IPS-18a (cell line): ENCODE data around the gene YIPF3.
"Not testable (repeated sequence)": the region's sequence is repeated elsewhere in the genome, so short reads cannot be mapped to it uniquely, and the experiment has no call there.

Source experiments
- H3K27ac ChIP-seq: one replicate; pipeline ENCODE4 v1.5.1; 2013; ENCODE audit warnings: low read length
- H3K27me3 ChIP-seq: one replicate; pipeline ENCODE4 v1.6.1; 2013; ENCODE audit warnings: mild to moderate bottlenecking, low read length; ENCODE audit not compliant: control insufficient read depth, insufficient read depth
- H3K36me3 ChIP-seq: one replicate; pipeline ENCODE4 v1.6.1; 2013; ENCODE audit warnings: low read depth, low read length; ENCODE audit not compliant: control insufficient read depth
- H3K4me1 ChIP-seq: one replicate; pipeline ENCODE4 v1.6.1; 2013; ENCODE audit warnings: low read depth, low read length; ENCODE audit not compliant: control insufficient read depth
- H3K4me3 ChIP-seq: one replicate; pipeline ENCODE4 v1.5.1; 2013; ENCODE audit warnings: low read length
- H3K9ac ChIP-seq: one replicate; pipeline ENCODE4 v1.6.1; 2013; ENCODE audit warnings: mild to moderate bottlenecking, low read length, moderate library complexity
- H3K9me3 ChIP-seq: one replicate; pipeline ENCODE4 v1.6.1; 2013; ENCODE audit warnings: low read depth, low read length; ENCODE audit not compliant: control insufficient read depth

YIPF3 gene

GRCh38 chr6:43516697-43517504 is at the start of gene YIPF3, which contains the start of gene POLR1C:
TSS of gene YIPF3 (minus strand) at chr6:43516926. CDS start at chr6:43516807, 119 bp downstream.
TSS of gene POLR1C (plus strand) at chr6:43517089. CDS start at chr6:43517110, 21 bp downstream.
- peak within 1 kb of the TSS; percentile 100 for H3K9ac ChIP-seq
- peaks cover 59% of the 10 kb centered on the region for H3K36me3 ChIP-seq

GRCh38 chr6:43559328-43559727 is 42.6 kb upstream of the YIPF3 start:
- H3K36me3 ChIP-seq, result peaks cover 96% of the 10 kb centered on the region

More at GRCh38 chr6:43516697-43517504, at the start of gene YIPF3, which contains the start of gene POLR1C:
- Histone ChIP-seq H3K27me3 (no peaks in the 10 kb centered on the region), H3K27ac (peak within 1 kb of the TSS; percentile 98), H3K4me1 (peaks cover 5% of the 10 kb centered on the region), H3K9me3 (no peaks in the 10 kb centered on the region), H3K4me3 (peak within 1 kb of the TSS; percentile 100)

DNA sequence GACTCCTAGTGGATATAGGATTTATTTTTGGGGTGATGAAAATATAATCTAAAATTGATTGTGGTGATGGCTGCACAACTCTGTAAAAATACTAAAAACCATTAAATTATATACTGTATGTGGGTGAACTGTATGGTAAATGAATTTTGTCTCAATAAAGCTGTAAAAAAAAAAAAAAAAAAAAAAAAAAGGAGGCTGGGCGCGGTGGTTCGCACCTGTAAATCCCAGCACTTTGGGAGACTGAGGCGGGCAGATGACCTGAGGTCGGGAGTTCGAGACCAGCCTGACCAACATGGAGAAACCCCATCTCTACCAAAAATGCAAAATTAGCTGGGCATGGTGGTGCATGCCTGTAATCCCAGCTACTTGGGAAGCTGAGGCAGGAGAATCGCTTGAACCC is 40.9 kb upstream of the YIPF3 start:
- not testable (repeated sequence) for H3K27me3 ChIP-seq, H3K4me1 ChIP-seq, H3K9ac ChIP-seq, H3K27ac ChIP-seq, H3K4me3 ChIP-seq, H3K9me3 ChIP-seq
- peaks cover 95% of the 10 kb centered on the region for H3K36me3 ChIP-seq

More at GRCh38 chr6:43559328-43559727, 42.6 kb upstream of the YIPF3 start:
- H3K9me3 ChIP-seq, result no peaks in the 10 kb centered on the region
- H3K9ac ChIP-seq, result no peak overlapping the region
- H3K27me3 ChIP-seq, result no peaks in the 10 kb centered on the region
- no peaks in the 10 kb centered on the region for H3K4me1 ChIP-seq
- no peak overlapping the region for H3K4me3 ChIP-seq
- no peak overlapping the region for H3K27ac ChIP-seq

DNA sequence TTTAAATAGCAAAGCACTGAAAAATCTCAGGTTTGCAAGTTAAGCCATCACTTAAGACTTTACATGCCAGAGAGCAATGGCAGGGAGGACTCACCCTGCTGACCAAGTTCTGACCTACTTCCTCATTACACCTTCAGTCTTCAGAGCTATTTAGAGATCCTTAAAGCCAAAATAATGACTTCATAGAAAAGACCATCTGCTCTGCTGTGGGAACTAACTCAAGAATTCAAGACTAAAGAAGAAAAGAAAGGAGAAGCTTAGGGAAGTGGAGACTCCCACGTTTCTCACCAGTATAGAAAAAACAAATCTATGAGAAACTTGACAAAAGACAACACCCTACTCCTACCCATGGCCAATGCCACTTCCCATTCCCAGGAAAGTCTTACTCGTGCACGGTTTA is 30.5 kb upstream of the YIPF3 start:
- Histone ChIP-seq H3K36me3 (peaks cover 92% of the 10 kb centered on the region), H3K27ac (no peak overlapping the region), H3K9me3 (no peaks in the 10 kb centered on the region), H3K4me1 (no peaks in the 10 kb centered on the region), H3K27me3 (no peaks in the 10 kb centered on the region), H3K9ac (no peak overlapping the region), H3K4me3 (no peak overlapping the region)

DNA sequence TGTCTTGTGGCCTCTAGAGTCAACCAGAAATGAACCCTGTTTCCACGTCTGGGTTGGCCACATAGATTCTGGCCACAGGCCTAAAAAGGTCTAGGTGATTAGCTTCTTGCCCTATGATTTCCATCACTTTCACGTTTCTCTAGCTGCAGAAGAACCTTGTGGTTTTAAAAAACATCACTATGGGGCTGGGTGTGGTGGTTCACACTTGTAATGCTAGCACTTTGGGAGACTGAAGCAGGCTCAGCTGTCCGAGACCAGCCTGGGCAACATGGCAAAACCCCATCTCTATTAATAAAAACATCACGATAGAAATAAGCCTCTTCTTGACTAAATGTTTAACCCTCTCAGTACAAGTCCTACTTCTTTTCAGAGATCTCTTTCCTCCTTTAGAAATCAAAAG is 27.7 kb upstream of the YIPF3 start:
- H3K27me3 ChIP-seq, result no peaks in the 10 kb centered on the region
- peaks cover 78% of the 10 kb centered on the region for H3K36me3 ChIP-seq
- no peaks in the 10 kb centered on the region for H3K4me1 ChIP-seq
- H3K9me3 ChIP-seq, result no peaks in the 10 kb centered on the region
- H3K9ac ChIP-seq, result no peak overlapping the region
- H3K27ac ChIP-seq, result no peak overlapping the region
- H3K4me3 ChIP-seq, result no peak overlapping the region

- no peak overlapping the region for H3K27ac ChIP-seq
- H3K27me3 ChIP-seq, result no peaks in the 10 kb centered on the region
- no peak overlapping the region for H3K4me3 ChIP-seq
- H3K36me3 ChIP-seq, result peaks cover 69% of the 10 kb centered on the region
- H3K9me3 ChIP-seq, result no peaks in the 10 kb centered on the region
- no peaks in the 10 kb centered on the region for H3K4me1 ChIP-seq
- H3K9ac ChIP-seq, result no peak overlapping the region
Measured at GRCh38 chr6:43541774-43542471, 25.2 kb upstream of the YIPF3 start.

DNA sequence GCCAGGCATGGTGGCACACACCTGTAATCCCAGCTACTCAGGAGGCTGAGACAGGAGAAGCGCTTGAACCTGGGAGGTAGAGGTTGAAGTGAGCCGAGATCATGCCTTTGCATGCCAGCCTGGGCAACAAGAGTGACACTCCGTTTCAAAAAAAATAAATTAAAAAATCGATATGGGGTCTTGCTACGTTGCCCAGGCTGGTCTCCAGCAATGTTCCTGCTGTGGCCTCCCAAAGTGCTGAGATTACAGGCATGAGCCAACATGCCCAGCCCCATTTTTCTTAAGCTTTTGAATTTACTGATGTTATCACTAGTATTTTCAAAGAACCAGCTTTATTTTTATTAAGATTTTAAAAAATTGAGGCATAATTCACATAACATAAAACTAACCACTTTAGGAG is 23.8 kb upstream of the YIPF3 start:
- no peaks in the 10 kb centered on the region for H3K4me1 ChIP-seq
- no peaks in the 10 kb centered on the region for H3K9me3 ChIP-seq
- H3K4me3 ChIP-seq, result no peak overlapping the region
- no peak overlapping the region for H3K27ac ChIP-seq
- H3K36me3 ChIP-seq, result peaks cover 58% of the 10 kb centered on the region
- H3K9ac ChIP-seq, result no peak overlapping the region
- no peaks in the 10 kb centered on the region for H3K27me3 ChIP-seq

DNA sequence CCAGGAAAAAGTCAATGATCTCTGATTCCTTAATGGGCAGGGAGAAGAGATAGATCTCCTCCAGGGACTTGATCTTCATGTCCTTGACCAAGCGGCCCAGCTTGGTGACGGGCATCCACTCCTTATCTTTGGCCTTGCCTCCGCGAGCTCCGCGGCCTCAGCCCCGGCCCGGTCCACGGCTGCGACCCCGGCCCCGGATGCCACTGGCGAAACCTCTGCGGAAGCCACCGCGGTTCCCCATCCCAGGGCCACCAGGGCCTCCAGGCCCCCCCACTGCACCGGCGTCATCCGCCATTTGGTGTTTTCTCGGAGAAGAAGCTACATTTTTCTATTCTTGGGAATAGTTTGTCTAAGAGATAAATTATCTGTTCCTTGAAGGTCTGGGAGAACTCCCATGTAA is 22.7 kb upstream of the YIPF3 start:
- H3K27me3 ChIP-seq, H3K9me3 ChIP-seq, H3K4me1 ChIP-seq, H3K4me3 ChIP-seq, H3K27ac ChIP-seq, H3K9ac ChIP-seq: not testable (repeated sequence)
- H3K36me3 ChIP-seq, result peaks cover 50% of the 10 kb centered on the region

GRCh38 chr6:43538986-43539385 is 22.3 kb upstream of the YIPF3 start:
- H3K27me3 ChIP-seq, H3K4me1 ChIP-seq, H3K27ac ChIP-seq, H3K4me3 ChIP-seq, H3K9me3 ChIP-seq, H3K9ac ChIP-seq: not testable (repeated sequence)
- H3K36me3 ChIP-seq, result peaks cover 50% of the 10 kb centered on the region

- H3K4me1 ChIP-seq, result no peaks in the 10 kb centered on the region
- H3K9me3 ChIP-seq, result no peaks in the 10 kb centered on the region
- no peak overlapping the region for H3K9ac ChIP-seq
- no peak overlapping the region for H3K4me3 ChIP-seq
- H3K36me3 ChIP-seq, result peaks cover 70% of the 10 kb centered on the region
- no peak overlapping the region for H3K27ac ChIP-seq
- H3K27me3 ChIP-seq, result no peaks in the 10 kb centered on the region
Measured at GRCh38 chr6:43532201-43532600, 15.5 kb upstream of the YIPF3 start.

DNA sequence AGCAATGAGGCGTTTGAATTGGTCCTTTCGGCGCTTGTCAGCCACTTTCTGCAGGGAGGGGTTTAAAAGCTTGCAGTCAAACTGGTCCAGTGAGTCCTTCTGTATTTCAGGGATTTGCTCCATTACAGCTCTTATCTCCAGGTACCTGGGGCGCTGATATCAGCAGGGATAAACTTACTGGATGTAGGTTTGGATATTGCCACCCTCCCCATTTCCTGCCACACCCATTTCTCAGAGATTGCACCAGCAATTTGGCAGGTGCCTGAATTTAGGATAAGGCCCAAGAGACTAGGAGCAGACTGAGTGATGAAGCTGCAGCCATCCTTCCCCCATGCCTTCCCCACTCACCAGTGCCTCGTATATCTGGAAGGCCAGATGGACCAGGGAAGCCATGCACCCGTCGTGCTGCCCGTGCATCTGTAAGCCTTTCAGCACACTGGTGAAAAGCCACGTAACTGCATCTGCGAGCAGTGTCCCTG is 7.8 kb upstream of the YIPF3 start:
- no peaks in the 10 kb centered on the region for H3K4me1 ChIP-seq
- H3K27ac ChIP-seq, result no peak overlapping the region
- H3K4me3 ChIP-seq, result no peak overlapping the region
- H3K9me3 ChIP-seq, result no peaks in the 10 kb centered on the region
- H3K9ac ChIP-seq, result no peak overlapping the region
- H3K36me3 ChIP-seq, result peaks cover 93% of the 10 kb centered on the region
- no peaks in the 10 kb centered on the region for H3K27me3 ChIP-seq
